ENCODE measurements around the gene WNT7B.

GRCh38 chr22:45911601-45912271 lies 65.2 kb downstream of the WNT7B start:
- no peak for TF ChIP-seq ARNTL (CRISPR knock-in tag; IDR thresholded peaks at IDR 0.05; ENCODE audit: borderline replicate concordance, low read depth)
- TF ChIP-seq CSRNP3 (CRISPR knock-in tag; IDR thresholded peaks at IDR 0.05) = no peak
- TF ChIP-seq ZFP3 (CRISPR knock-in tag; IDR thresholded peaks at IDR 0.05) = no peak
- no peak for TF ChIP-seq ZC3H10 (CRISPR knock-in tag; IDR thresholded peaks at IDR 0.05)
- TF ChIP-seq TCF4 (CRISPR knock-in tag; IDR thresholded peaks at IDR 0.05; ENCODE audit: borderline replicate concordance) = no peak
- no peak for TF ChIP-seq ZNF70 (CRISPR knock-in tag; IDR thresholded peaks at IDR 0.05)
- TF ChIP-seq OSR1 (CRISPR knock-in tag; IDR thresholded peaks at IDR 0.05) = no peak
- no peak for TF ChIP-seq PPARA (CRISPR knock-in tag; IDR thresholded peaks at IDR 0.05; ENCODE audit: borderline replicate concordance)
- no peak for TF ChIP-seq GLIS3 (CRISPR knock-in tag; IDR thresholded peaks at IDR 0.05)
- no peak for TF ChIP-seq ISL1 (CRISPR knock-in tag; IDR thresholded peaks at IDR 0.05)
- TF ChIP-seq TSHZ2 (CRISPR knock-in tag; IDR thresholded peaks at IDR 0.05) = no peak
